ENCODE results near the gene SLC40A1.

SLC40A1 gene

GRCh38 chr2:189592353-189592984 lies 11.9 kb upstream of the SLC40A1 start:
- Histone ChIP-seq H3K9me2 (replicated peaks; ENCODE audit: low read depth, low read length) (no peaks in the 10 kb centered on the region), H3K9ac (ENCODE audit: low read depth, low read length, poor library complexity, severe bottlenecking) (no peak overlapping the region), H3K9me3 (ENCODE audit: insufficient read depth, low read depth, low read length) (no peaks in the 10 kb centered on the region), H3F3A (ENCODE audit: low read depth) (no peaks in the 10 kb centered on the region), H3K79me2 (ENCODE audit: insufficient read depth, low read length) (no peaks in the 10 kb centered on the region), H3K4me3 (ENCODE audit: low read length, poor library complexity, severe bottlenecking) (no peak overlapping the region), H4K20me1 (ENCODE audit: insufficient read depth, low read length, poor library complexity, severe bottlenecking) (no peaks in the 10 kb centered on the region), H3K27me3 (ENCODE audit: insufficient read depth, low read length, poor library complexity, severe bottlenecking) (no peaks in the 10 kb centered on the region), H3K4me1 (ENCODE audit: insufficient read depth, low read length, poor library complexity, severe bottlenecking) (peaks cover 18% of the 10 kb centered on the region), H2AFZ (ENCODE audit: low read length) (no peak overlapping the region), H3K36me3 (ENCODE audit: insufficient read depth, low read length) (no peaks in the 10 kb centered on the region), H3K4me2 (ENCODE audit: low read depth, low read length, poor library complexity, severe bottlenecking) (peak overlapping the region; percentile 53)
- TF ChIP-seq CTCF (conservative IDR thresholded peaks at IDR 0.05; ENCODE audit: low read length), result no peak

GRCh38 chr2:189587780-189588179 lies 7.2 kb upstream of the SLC40A1 start:
- Histone ChIP-seq H2AFZ (ENCODE audit: low read length) (no peak overlapping the region), H4K20me1 (ENCODE audit: insufficient read depth, low read length, poor library complexity, severe bottlenecking) (no peaks in the 10 kb centered on the region), H3K4me3 (ENCODE audit: low read length, poor library complexity, severe bottlenecking) (no peak overlapping the region), H3F3A (ENCODE audit: low read depth) (no peaks in the 10 kb centered on the region), H3K4me1 (ENCODE audit: insufficient read depth, low read length, poor library complexity, severe bottlenecking) (peaks cover 23% of the 10 kb centered on the region), H3K4me2 (ENCODE audit: low read depth, low read length, poor library complexity, severe bottlenecking) (no peak overlapping the region), H3K9ac (ENCODE audit: low read depth, low read length, poor library complexity, severe bottlenecking) (no peak overlapping the region), H3K36me3 (ENCODE audit: insufficient read depth, low read length) (no peaks in the 10 kb centered on the region), H3K79me2 (ENCODE audit: insufficient read depth, low read length) (no peaks in the 10 kb centered on the region), H3K9me2 (replicated peaks; ENCODE audit: low read depth, low read length) (no peaks in the 10 kb centered on the region), H3K9me3 (ENCODE audit: insufficient read depth, low read depth, low read length) (no peaks in the 10 kb centered on the region), H3K27me3 (ENCODE audit: insufficient read depth, low read length, poor library complexity, severe bottlenecking) (no peaks in the 10 kb centered on the region)
- TF ChIP-seq EZH2phosphoT487 (IDR thresholded peaks at IDR 0.05; ENCODE audit: borderline replicate concordance) (no peak), CTCF (conservative IDR thresholded peaks at IDR 0.05; ENCODE audit: low read length) (no peak)

- H3K9me2 ChIP-seq (replicated peaks; ENCODE audit: low read depth, low read length), result no peaks in the 10 kb centered on the region
Measured at GRCh38 chr2:189585226-189585756, 4.7 kb upstream of the SLC40A1 start.

More at GRCh38 chr2:189585226-189585756, 4.7 kb upstream of the SLC40A1 start:
- no peak for TF ChIP-seq CTCF (conservative IDR thresholded peaks at IDR 0.05; ENCODE audit: low read length)
- H3K79me2 ChIP-seq (ENCODE audit: insufficient read depth, low read length), result 0 out of 2 replicates have a peak, but pooled peaks cover 4% of the 10 kb centered on the region
- no peak overlapping the region for H3K4me3 ChIP-seq (ENCODE audit: low read length, poor library complexity, severe bottlenecking)
- H3K4me1 ChIP-seq (ENCODE audit: insufficient read depth, low read length, poor library complexity, severe bottlenecking), result peaks cover 27% of the 10 kb centered on the region
- no peaks in the 10 kb centered on the region for H3K9me3 ChIP-seq (ENCODE audit: insufficient read depth, low read depth, low read length)
- H4K20me1 ChIP-seq (ENCODE audit: insufficient read depth, low read length, poor library complexity, severe bottlenecking), result no peaks in the 10 kb centered on the region
- H3K9ac ChIP-seq (ENCODE audit: low read depth, low read length, poor library complexity, severe bottlenecking), result no peak overlapping the region
- H3F3A ChIP-seq (ENCODE audit: low read depth), result peaks cover 3% of the 10 kb centered on the region; the same call in 1 of the 2 replicates
- no peak overlapping the region for H3K4me2 ChIP-seq (ENCODE audit: low read depth, low read length, poor library complexity, severe bottlenecking)
- H3K27me3 ChIP-seq (ENCODE audit: insufficient read depth, low read length, poor library complexity, severe bottlenecking), result no peaks in the 10 kb centered on the region
- no peak overlapping the region for H2AFZ ChIP-seq (ENCODE audit: low read length)
- no peaks in the 10 kb centered on the region for H3K36me3 ChIP-seq (ENCODE audit: insufficient read depth, low read length)
